Adrenal gland (tissue), 5 donors: ENCODE results near the gene ASB10.

Experiments
- POLR2A ChIP-seq, 2 donors: fragments of 450-650 bp; IDR thresholded peaks; one replicate each; pipeline ENCODE4 v1.6.1; 2017; ENCODE audit warnings: antibody characterized with exemption in 2 of 2, mild to moderate bottlenecking in 2 of 2, moderate library complexity in 1 of 2
- TF ChIP-seq, protein P1 (sequence below), 6 experiments: fragments of 450-650 bp in 4 of 6; fragments of 200-600 bp in 2 of 6; sonication (generic) in 1 of 6; IDR thresholded peaks; 1 replicate in 5 of 6; 2 replicates in 1 of 6; pipeline versions ENCODE4 v1.5.1 to v1.8.0; 2016 to 2021; ENCODE audit warnings: antibody characterized with exemption in 6 of 6, mild to moderate bottlenecking in 2 of 6, moderate library complexity in 1 of 6
- donor health status: DM: no; HTN: no; CAD: no.

DNA sequence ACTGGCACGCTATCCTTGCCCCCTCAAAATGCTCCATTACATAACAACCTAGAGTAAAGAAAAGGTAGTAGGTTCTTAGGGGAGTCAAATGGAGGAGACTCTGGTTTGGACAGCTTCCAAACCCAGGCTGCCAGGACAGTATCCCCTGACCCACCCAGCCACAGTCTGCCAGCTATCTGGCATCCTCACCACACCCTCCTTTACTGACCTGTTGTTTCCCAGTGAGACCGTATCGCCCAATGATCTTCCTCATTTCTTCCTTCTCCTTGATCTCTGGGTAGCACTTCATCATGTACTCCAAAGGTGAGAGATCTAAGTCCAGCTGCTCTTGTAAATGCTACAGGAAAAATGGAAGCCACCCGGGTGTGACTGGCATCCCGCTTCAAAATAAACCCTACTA is 28.3 kb upstream of the ASB10 start:
- TF ChIP-seq, protein P1, sequence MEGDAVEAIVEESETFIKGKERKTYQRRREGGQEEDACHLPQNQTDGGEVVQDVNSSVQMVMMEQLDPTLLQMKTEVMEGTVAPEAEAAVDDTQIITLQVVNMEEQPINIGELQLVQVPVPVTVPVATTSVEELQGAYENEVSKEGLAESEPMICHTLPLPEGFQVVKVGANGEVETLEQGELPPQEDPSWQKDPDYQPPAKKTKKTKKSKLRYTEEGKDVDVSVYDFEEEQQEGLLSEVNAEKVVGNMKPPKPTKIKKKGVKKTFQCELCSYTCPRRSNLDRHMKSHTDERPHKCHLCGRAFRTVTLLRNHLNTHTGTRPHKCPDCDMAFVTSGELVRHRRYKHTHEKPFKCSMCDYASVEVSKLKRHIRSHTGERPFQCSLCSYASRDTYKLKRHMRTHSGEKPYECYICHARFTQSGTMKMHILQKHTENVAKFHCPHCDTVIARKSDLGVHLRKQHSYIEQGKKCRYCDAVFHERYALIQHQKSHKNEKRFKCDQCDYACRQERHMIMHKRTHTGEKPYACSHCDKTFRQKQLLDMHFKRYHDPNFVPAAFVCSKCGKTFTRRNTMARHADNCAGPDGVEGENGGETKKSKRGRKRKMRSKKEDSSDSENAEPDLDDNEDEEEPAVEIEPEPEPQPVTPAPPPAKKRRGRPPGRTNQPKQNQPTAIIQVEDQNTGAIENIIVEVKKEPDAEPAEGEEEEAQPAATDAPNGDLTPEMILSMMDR (IDR thresholded peaks at IDR 0.05), result no peak
- TF ChIP-seq POLR2A (IDR thresholded peaks at IDR 0.05), result no peak
